HG02642 (cell line): ENCODE data around the gene CBX2.
"Not testable (repeated sequence)": the region's sequence is repeated elsewhere in the genome, so short reads cannot be mapped to it uniquely, and the experiment has no call there.

Experiments
- ATAC-seq: cut with Tn5 transposase; IDR thresholded peaks from one replicate; pipeline ENCODE4 v1.9.1; 2021; ENCODE audit warnings: mild to moderate bottlenecking; ENCODE audit not compliant: unreplicated experiment, poor library complexity

CBX2 gene

DNA sequence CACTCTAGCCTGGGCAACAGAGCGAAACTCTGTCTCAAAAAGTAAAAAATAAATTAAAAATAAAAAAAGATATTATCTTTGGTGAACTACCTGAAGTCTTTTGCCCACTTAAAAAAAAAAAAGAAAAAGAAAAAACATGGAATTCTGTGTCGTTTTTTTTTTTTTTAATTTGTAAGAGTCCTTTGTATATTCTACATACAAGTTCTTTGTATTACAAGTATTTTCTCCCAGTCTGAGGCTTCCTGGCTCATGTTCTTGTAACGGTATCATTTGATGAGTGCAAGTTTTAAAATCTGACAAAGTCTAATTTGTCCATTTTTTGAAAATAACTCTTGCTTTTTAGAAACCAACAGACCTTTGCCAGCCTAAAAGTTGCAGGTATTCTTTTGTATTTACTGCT, 12.2 kb upstream of the CBX2 start:
- ATAC-seq = no peak

DNA sequence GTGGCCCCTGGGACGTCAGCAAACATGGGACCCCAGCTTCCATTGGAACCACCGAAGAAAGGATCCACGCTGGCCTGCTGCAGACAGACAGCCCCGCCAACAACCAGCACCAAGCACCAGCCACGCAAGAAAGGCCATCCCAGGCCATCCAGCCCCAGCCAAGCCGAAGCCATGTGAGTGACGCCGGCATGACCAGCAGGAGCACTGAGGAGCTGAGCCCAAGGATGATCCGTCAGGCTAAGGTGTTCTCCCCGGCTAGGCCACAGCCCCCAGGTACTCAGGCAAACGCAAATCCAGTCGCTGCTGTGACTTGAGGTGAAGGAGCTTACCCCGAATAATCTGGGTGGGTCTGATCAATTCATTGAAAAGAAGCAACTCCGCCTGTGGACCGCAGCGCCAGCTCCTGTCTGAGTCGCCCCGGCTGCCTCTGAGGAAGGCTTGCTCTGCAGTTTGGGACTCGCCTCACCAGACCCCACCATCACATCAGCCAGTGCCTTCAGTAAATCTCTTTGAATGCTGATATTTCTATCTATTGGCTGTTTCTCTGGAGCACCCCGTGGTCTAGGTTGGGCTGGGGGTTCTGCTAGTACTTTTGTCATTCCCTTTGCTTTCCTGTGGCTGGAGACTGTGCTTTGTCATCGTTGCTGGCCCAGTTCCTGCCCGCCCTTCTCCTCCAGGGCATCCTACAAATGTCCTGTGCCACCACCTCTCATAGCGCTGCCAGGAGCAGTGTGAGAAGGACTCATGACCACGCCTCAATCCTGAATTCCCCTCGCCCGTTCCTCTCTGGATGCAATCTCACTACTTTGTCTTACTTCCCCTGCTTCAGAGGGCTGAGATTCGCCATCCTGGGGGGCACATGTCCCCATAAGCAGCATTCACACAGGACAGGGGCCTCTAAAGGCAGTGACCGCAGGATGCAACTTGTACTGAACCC, 8.1 kb upstream of the CBX2 start:
- ATAC-seq = no peak

DNA sequence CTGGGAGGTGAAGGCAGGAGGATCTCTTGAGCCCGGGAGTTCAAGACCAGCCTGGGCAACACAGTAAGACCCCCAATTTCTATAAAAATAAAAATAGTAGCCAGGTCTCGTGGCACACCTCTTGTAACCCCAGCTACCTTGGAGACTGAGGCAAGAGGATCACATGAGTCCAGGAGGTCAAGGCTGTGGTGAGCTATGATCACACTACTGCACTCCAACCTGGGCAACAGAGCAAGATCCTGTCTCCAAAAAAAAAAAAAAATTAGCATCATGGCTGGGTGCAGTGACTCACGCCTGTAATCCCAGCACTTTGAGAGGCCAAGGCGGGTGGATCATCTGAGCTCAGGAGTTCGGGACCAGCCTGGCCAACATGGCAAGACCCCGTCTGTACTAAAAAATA, 6.7 kb upstream of the CBX2 start:
- no peak for ATAC-seq

DNA sequence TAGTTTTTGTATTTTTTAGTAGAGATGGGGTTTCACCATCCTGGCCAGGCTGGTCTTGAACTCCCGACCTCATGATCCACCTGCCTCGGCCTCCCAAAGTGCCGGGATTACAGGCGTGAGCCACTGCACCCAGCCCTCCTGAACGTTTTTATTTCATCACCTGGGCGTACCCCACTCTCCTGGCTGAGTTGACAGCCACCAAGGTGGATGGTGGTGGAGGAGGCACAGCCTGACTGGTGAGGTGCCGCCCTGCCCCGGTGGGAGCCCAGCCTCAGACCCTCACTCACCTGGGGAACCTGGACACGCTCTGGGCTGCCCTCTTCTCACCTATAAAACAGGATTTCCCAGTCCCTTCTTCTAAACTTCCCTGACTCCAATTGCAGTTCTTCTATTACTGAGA, 5.2 kb upstream of the CBX2 start:
- ATAC-seq = not testable (repeated sequence)

DNA sequence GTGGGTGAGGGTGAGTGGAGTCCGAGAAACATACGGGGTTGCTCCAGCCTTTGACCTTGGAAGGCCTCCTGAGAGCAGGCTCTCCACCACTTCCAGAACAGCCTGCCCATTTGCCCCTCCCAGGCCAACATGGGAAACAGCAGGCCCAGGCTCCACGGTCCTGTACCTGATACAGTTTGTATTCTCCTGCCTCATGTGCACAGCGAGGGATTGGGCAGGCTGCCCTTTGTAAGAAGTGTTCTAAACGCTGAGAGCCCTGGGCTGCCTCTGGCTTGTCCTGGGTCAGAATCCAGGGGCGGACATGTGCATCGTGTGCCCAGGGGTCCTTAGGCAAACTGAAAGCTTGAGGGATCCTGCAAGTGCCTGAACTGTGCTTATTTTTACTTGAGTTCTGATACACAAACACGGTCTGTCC, 3.4 kb upstream of the CBX2 start:
- no peak for ATAC-seq

DNA sequence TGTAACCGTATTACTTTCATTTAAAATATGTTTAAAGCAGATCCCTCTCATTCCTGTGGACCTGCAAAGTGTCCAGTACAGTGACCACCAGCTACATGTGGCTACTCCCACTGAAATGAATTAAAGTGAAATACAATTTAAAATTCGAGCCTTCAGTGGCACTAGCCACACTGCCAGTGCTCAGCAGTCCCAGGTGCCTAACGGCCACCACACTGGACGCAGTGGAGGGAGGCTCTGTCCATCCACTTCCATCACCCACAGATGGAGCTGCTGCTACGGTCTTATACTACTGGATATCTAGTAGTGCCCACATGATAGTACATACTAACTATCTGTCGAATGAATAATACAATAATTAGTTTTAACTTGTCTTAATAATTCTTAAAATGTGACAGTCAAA, 2.3 kb upstream of the CBX2 start:
- no peak for ATAC-seq

DNA sequence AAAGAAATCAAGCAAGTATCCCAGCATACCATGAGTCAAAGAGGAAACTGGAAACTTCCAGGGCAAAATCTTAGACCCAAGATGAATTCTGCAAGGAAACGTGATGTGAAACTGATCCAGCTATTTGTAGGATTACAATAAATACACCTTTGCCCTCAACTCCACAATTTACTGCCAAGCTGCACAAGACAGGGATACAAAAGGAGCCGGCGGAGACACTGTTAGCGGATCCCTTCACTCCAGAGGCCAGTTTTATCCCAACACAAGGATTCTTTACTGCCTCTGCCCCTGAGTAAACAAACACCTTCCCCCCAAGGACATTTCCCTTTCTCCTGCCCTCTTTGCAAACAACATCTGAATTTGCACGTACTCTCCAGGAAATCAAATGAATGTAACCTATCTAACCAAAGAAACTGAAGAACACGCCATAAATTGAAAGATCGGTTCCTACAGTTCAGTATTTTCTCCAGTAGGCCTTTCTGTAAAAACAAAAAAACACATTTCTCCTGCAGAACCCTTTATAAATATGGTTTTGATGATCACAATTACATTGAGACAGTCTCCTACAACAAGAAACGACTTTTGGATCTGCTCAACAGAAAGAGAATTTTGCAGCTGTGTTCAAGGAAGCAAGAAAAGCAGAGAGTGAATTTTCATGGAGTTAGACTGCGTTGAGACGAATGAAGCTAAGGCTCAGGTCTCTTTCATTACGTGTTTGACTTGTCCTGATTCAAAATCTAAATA, 1.4 kb upstream of the CBX2 start:
- no peak for ATAC-seq

DNA sequence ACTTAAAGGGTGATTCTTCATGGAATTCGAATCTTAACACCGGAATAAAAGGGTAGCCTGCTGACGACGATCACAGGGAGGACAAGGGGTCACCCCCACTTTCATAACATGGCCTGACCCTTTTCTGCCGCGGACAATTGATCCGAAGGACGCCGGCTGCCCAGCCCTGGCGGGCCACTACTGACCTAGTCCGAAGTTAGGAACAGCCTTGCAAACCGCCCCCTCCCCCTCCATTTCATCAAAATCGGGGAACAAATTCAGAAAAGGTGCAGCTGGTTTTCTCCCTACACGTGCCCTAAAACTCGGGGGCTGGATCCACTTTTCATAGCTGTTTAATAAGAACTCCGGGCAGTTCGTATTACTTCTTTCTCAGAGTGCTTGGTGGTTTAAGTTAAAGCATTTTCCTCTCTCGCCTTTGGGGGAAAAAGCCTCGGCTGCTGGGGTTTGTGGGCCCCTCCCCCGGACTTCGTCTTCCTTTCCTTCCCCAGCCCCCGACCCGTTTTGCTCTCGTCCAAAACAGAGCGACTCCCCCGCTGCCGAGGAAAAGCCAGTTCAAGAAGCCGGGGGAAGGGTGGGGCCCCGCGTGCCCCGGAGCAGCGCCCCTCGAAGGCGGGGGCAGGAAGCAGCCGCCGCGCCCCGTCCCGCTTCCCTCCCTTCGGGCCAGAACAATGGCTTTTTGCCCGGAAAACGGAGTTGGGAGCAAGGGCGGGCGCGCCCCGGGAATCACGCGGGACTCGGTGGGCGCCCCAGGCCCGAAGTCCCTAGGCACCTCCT, 641 bp upstream of the CBX2 start:
- ATAC-seq = peak; percentile 31

DNA sequence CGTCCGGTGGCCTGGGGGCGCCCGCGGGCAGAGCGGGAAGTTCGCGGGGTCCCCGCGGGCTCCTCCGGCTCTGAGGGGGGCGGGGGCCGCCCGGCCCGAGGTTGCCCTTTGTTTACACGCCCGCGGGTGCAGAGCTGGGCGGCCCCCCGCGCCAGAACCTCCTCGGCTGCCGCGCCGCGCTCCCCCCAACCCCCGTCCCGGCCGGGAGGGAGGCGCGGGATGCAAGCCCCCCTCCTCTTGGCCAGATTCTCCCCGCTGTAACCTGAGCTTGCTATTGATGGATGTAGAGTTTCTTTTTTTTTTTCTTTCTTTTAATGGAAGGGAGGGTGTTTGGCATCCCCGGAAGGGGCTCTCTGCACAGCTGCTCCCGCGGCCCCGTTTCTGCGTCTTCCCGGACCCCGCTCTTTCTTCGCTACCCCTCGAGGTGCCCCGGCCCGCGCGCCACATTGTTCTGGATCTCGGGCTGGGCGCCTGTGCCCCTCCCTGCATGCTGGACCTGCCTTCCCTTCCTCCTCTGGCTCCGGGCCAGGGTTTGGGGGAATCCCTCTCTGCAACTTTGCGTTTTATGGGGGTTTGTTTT, 646 bp downstream of the CBX2 start:
- peak; percentile 14 for ATAC-seq

DNA sequence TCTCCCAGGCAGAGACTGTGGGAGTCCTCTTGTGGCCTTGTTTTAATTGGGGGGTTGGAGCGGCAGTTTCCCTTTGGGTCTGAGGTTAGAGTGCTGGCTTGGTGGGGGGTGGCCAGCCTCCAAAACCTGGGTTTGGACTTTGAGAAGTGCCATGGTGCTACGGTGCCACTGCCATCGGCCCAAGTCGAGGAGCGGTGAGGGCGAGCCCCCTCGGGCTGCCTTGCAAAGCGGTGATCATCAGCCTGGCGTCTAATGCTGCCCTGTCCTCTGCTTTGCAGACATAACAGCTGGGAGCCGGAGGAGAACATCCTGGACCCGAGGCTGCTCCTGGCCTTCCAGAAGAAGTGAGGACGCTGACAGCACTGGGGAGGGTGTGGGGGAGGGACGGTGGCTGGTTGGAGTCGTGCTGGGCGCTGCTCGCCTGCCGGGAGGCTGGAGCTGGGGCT, 1.2 kb downstream of the CBX2 start:
- ATAC-seq = no peak

DNA sequence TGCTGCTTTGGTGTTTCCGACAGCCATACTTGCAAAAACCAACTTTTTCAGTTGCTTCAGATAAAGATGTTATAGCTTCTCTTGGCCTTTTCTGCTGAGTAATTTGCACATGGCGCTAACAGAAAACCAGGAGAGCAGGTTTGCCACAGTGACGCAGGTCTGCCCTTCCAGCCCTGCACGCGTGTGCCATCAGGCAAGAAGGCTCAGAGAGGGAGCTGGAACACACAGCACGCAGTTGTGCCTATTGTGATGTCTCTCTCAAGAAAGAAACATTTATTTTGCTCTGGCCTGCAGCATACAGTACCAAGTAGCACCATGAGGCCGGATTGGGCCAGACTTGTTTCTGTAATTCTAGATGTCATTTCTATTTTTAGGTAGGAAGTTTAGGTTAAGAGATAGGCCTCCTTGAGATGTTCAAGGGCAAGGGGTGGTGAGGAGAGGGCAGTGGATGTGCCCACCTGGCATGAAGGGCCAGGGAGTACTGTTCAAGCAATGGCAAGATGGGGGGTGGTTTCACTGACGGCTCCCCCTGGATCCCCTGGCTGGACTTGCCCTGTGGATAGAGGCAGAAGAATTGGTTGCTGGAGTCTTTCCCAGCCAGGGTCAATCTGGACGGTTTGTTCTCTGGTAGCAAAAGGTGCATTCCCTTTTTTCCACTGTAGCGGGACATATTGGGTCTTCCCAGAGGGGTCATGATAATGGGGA, 1.9 kb downstream of the CBX2 start:
- ATAC-seq = no peak

DNA sequence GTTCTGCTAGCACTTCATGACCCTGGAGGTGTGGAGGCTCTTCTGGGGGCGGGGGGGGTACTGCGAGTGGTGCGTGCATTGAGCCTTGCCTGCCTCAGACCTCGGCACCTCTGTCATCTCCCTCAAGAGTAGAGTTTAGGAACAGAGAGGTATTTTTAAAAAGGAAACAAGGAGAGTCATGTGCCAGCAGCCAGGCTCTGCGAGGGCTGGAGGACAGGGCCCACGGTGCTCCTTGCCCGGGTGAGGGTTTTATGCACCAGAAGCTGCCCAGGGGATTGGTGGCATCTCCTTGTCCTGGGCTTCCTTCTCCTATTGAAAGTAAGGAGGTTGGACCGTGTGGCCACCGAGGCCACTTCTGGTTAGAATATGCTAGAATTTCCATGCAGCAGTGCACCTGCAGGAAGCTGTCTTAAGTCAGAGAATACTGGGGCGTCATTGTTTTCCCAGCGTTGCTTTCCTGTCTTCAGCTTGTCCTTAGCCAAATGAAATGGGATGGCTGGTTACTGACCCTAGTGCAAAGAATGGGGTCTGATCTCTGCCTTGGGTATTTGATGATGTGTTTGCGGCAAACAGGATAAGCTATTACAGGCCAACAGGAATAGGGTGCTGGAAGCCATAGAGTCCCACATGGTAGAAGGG, 3.2 kb downstream of the CBX2 start:
- ATAC-seq = no peak

DNA sequence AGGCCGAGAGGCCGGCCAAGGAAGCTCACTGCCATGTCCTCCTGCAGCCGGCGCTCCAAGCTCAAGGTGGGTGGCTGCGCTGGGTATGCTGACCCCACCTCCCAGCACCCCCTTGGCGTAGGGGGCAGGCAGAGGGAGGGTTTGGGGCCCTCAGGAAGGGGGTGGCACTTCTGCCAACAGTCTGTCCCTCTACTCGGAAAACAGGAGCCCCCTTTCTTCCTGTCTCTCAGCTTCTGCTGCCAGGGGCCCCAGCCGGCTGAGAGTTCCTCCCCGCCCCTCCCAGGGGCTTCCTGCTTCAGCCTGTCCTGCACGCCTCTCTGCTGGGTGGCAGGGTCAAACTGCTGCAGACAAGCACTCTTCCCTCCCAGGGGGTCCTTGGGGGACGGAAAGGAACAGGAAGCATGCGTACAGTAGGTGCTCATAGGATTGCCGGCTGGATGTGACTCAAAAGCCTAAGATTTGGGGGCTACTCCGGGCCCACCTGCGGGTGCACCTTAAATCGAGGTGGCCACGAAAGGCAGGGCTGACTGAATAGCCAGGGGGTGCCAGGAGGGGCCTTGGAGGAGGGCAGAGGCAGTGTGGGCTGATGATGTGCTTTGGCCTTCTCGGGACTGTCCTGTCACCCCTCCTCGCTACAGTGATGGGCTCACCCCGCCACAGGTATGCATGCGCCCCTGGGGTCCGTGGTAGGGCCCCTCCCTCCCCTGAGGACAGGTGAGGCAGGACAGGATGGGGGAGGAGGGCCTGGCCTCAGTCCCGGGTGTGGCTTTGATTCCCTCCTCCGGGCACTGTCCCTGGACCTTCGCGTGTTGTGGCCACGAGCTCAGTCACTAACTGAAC, 4.0 kb downstream of the CBX2 start:
- ATAC-seq = no peak

DNA sequence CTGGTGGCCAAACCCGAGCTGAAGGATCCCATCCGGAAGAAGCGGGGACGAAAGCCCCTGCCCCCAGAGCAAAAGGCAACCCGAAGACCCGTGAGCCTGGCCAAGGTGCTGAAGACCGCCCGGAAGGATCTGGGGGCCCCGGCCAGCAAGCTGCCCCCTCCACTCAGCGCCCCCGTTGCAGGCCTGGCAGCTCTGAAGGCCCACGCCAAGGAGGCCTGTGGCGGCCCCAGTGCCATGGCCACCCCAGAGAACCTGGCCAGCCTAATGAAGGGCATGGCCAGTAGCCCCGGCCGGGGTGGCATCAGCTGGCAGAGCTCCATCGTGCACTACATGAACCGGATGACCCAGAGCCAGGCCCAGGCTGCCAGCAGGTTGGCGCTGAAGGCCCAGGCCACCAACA, 5.9 kb downstream of the CBX2 start:
- ATAC-seq = no peak

DNA sequence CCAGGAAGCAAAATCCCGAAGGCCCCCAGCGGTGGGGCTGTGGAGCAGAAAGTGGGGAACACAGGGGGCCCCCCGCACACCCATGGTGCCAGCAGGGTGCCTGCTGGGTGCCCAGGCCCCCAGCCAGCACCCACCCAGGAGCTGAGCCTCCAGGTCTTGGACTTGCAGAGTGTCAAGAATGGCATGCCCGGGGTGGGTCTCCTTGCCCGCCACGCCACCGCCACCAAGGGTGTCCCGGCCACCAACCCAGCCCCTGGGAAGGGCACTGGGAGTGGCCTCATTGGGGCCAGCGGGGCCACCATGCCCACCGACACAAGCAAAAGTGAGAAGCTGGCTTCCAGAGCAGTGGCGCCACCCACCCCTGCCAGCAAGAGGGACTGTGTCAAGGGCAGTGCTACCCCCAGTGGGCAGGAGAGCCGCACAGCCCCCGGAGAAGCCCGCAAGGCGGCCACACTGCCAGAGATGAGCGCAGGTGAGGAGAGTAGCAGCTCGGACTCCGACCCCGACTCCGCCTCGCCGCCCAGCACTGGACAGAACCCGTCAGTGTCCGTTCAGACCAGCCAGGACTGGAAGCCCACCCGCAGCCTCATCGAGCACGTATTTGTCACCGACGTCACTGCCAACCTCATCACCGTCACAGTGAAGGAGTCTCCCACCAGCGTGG, 6.5 kb downstream of the CBX2 start:
- no peak for ATAC-seq

DNA sequence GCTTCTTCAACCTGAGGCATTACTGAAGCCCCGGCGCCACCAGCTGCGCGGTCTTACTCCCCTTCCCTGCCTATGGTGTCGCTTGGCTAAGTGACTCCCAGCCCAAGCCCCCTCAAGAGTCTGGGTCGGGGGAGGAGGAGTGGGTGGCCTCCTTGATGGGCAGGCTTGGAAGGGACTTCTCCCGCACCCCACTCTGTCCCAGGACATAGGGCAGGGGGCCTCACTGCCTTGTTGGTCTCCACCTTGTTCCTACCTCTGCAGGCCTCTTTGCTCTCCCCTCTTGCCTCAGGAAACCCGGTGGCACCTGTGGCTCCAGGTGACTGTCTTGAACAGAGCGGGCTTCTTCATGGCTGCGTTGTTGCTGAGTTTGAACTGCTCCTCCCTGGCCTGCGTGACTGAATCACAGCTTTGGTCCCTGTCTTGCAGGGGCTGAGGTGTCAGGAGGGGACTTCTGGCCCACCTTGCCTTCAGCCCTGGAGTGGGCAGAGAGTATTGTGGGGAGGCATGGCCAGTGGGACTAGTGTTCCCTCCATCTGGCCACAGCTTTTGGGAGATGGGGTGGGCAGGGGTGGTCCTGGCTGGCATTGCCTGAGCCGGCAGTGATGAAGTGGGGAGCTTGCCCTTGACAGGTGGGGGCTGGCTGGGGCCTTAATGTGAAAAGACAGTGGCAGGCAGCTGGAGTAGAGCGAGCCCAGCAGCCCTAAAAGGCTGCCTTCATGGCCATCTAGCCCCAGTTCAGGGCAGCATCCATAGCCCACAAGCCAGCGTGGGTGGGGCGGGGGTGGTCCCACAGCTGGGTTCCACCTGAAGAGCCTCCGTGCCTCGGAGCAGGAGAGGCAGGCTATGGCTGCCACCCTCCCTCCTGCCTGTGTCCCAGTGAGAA, 7.3 kb downstream of the CBX2 start:
- ATAC-seq = no peak
